DLD1 (cell line): Measurements from ENCODE around the gene RC3H2.
"Not testable (repeated sequence)": the region's sequence is repeated elsewhere in the genome, so short reads cannot be mapped to it uniquely, and the experiment has no call there.

ENCODE experiments used
- in situ Hi-C: cut with HindIII; loops from 2 replicates; pipeline ENCODE4 v1.10.0; 2017; ENCODE audit warnings: low sequenced_read_pairs

RC3H2 gene

GRCh38 chr9:122929796-122930354 is 24.7 kb upstream of the RC3H2 start:
- in situ Hi-C loops: no loop called here

DNA sequence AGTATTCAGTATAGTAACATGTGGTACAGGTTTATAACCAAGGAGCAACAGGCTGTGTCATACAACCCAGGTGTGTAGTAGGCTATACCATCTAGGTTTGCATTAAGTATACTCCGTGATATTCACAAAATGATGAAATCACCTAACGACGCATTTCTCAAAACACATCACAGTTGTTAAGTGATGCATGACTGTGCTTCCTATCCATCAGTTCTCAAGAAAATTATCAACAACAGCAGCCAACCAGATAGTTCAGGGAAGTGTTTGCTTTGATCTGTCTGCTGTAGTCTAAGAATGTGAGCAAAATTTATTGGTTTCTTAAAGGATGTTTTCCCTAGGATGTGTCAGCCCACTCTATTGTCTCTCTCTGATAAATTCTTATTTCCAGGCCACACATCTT is 18.8 kb upstream of the RC3H2 start:
- in situ Hi-C loops: no loop called here

DNA sequence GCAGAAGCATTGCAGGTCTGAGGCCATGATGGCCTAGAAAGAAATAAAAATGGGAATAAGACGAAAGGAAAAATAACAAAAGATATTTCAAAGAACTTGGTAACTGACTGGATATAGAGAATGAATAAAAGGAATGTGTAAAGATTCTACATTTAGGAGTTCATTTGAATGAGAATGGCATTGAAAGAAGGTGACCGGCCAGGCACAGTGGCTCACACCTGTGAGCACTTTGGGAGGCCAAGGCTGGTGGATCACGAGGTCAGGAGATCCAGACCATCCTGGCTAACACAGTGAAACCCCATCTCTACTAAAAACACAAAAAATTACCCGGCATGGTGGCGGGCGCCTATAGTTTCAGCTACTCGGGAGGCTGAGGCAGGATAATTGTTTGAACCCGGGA is 17.6 kb upstream of the RC3H2 start:
- in situ Hi-C loops: no loop called here

DNA sequence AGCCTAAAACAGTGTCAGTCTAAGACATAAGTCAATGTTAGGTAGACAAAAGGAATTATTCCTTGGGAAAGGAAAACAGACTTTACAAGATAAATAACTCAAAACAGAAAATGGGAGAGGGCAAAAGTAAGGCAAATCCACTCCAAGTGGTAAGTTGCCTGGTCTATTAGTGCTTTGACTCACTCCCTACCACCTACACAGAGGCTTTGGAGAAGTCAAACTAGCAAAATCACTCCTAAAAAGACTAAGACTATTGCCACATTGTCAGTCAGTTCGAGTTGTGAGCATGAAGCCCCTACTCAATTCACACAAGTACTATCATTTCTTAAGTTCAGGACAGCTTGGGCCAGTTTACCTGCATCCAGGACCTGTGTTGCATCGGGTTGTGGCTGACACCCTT is 13.2 kb upstream of the RC3H2 start:
- in situ Hi-C loops: no loop called here

GRCh38 chr9:122912964-122913673 is 8.0 kb upstream of the RC3H2 start, which contains the start of gene ZBTB6:
ZBTB6 (minus strand) TSS chr9:122913323; CDS start chr9:122912072, 1,251 bp downstream.
- in situ Hi-C loops: no loop called here

GRCh38 chr9:122912671-122912963 is 7.5 kb upstream of the RC3H2 start:
- in situ Hi-C loops: no loop called here

DNA sequence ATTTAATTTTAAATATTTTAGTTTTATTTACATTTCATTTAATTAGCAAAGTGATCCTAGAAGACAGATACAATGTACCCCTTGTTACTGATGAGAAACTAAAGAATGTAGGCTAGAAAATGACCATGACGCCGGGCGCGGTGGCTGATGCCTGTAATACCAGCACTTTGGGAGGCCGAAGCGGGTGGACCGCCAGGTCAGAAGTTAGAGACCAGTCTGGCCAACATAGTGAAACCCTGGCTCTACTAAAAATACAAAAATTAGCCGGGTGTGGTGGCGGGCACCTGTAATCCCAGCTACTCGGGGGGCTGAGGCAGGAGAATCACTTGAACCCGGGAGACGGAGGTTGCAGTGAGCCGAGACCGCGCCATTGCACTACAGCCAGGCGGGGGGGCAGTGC is 963 bp upstream of the RC3H2 start:
- in situ Hi-C loops: not testable (repeated sequence)

DNA sequence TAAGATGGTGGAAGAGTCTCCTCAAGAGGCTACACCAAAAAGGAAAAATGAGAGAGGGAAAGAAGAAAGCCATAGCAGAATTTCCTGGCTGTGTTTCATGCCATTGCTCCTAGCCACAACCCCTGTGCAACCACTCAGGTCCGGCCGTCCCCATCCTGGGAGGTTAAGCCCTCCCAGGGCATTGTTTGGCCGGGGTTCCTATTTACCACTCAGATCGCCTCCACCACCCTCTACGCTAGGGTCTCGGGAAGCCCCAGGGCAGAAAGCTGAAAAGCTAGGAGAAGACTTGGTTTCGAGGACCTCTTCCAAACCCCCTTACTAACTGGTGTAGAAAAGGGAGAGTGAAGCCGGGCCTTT is 715 bp downstream of the RC3H2 start:
- in situ Hi-C loops: no loop called here

GRCh38 chr9:122900791-122901190 is 4.4 kb downstream of the RC3H2 start:
- in situ Hi-C loops: no loop called here

DNA sequence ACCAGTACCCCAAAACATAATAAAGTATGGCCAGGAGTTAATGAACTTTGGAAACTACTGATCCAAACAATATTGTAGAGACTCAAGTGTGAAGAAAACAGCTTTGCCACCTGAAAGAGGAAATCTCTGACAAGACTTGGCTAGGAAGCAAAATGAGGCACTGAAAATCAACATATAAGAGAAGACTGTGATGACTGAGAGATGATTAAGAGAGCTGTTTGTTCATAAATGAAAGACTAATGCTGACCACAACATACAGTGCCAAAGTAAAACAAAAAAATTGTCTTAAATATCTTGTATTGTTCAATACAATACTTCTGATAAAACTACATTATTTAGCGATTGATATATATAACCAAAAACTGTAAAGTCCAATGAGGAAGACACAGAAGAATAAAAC is 7.2 kb downstream of the RC3H2 start:
- in situ Hi-C loops: no loop called here

GRCh38 chr9:122888480-122888879 is 16.7 kb downstream of the RC3H2 start:
- in situ Hi-C loops: no loop called here

DNA sequence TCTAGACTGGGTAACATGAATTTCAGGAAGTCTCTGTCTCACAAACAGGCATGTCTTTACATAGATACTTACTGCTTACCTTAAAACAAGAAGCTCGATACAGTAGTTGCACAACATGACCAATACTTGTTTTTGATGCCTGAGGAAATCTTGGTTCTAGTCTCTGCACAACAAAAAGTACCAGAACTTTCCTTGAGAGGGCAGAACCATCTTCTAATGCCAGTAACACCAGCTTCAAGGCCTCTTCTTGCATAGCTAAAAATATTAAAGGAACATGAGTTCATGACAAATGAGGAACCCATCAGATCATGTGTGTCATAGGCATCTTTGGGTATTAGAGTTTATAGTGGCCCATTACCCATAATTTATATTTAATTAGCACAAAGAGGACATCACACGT is 22.0 kb downstream of the RC3H2 start:
- in situ Hi-C loops: no loop called here

- in situ Hi-C loops: no loop called here
Observed at GRCh38 chr9:122879443-122879842, 25.7 kb downstream of the RC3H2 start.

DNA sequence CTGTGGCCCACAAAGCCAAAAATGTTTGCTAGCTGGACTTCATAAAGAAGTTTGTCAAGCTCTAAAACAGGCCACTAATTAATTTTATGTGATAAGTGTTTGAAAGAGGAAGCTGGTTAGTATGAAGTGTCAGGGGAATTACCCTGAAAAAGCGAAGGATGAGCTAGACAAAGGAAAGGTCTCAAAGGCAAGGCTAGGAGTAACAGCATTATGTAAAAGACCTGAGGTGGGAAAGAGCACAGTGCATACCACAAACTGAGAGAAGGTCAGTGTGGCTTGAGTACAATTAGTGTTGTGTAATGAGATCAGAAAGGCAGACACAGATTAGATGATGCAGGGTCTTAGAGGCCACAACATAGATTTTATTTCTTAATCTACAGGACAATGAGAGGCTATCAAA is 29.6 kb downstream of the RC3H2 start:
- in situ Hi-C loops: no loop called here

GRCh38 chr9:122867276-122867675 is 37.9 kb downstream of the RC3H2 start:
- in situ Hi-C loops: not testable (repeated sequence)

GRCh38 chr9:122866079-122866478 is 39.1 kb downstream of the RC3H2 start:
- in situ Hi-C loops: no loop called here

DNA sequence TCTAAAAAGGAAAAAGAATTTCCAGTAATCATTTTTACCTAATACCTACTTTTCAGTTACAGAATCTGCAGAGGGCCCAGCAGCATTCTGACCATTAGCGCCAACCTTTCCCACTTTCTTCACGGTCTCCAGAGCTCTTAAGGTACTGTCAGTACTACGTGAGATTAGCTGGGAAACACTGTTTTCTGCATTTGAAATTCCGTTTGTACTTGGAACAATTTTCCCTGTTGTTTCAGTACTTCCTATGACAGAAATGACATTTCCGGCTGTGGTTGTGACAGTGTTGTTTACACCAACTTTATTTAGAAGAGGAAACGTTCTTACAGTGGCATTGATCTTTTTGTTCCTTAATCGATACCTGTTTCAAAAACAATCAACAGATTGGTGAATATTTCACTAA is 39.9 kb downstream of the RC3H2 start:
- in situ Hi-C loops: no loop called here

GRCh38 chr9:122863407-122863806 is 41.8 kb downstream of the RC3H2 start:
- in situ Hi-C loops: no loop called here

DNA sequence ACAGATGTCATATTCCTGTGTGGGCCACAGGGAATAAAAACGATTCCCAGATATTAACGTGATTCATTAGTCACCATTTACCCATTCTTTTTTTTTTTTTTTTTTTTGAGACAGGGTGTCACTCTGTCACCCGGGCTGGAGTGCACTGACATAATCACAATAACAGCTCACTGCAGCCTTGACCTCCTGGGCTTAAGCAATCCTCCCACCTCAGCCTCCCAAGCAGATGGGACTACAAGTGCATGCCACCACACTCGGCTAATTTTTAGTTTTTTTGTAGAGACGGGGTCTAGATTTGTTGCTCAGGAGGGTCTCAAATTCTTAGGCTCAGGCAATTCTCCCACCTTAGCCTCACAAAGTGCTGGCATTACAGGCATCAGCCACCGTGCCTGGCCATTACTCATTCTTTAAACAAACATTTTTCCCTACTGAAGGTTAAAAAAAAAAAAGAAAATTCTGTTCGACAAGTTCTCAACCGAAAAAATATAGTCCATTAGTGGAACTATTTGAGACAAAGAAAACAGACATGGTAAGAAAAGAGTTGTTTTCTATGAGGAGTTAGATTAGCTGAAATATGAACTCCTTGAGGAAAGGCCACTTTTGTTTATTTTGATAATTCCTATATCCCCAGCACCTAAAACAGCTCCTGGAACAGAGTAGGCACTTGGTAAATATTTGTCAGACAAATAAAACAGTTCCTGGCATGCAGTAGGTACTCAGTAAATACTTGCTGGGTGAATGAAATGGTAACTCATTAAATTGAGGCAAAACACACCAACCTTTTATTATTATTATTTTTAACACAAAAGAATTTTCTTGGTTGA is 44.6 kb downstream of the RC3H2 start:
- in situ Hi-C loops: no loop called here

DNA sequence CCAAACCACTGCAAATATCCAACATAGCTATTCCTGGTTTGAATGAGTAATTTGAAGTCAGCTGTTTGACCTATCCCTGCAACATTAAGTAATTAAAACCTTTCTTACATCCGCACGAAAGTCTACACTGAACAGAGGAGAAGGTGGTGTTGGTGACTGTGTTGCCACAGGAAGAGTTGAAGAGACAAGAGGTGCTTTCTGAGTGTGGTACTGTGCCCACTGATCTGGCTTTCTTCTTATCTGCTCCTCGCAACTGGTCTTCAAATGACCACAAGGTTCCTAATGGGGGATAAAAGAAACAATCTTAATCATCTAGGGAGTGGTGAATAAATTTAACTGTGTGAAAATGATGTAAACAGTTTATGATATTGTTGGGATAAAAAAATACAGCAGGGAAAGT is 47.3 kb downstream of the RC3H2 start:
- in situ Hi-C loops: no loop called here

DNA sequence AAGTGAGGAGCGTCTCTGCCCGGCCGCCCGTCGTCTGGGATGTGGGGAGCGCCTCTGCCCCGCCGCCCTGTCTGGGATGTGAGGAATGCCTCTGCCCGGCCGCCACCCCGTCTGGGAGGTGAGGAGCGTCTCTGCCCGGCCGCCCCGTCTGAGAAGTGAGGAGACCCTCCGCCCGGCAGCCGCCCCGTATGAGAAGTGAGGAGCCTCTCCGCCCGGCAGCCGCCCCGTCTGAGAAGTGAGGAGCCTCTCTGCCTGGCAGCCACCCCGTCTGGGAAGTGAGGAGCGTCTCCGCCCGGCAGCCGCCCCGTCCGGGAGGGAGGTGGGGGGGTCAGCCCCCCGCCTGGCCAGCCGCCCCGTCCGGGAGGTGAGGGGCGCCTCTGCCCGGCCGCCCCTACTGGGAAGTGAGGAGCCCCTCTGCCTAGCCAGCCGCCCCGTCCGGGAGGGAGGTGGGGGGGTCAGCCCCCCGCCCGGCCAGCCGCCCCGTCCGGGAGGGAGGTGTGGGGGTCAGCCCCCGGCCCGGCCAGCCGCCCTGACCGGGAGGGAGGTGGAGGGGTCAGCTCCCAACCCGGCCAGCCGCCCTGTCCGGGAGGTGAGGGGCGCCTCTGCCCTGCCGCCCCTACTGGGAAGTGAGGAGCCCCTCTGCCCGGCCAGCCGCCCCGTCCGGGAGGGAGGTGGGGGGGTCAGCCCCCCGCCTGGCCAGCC is 52.9 kb downstream of the RC3H2 start:
- in situ Hi-C loops: not testable (repeated sequence)
